Measurements from ENCODE around the gene CFAP58.

CFAP58 gene

GRCh38 chr10:104374591-104374990 is 21.0 kb downstream of the CFAP58 start:
- no peak for DNase-seq (ENCODE audit: low read depth)

GRCh38 chr10:104376784-104377300 is 23.2 kb downstream of the CFAP58 start:
- DNase-seq (ENCODE audit: low read depth): no peak

- DNase-seq (ENCODE audit: low read depth): no peak
These were observed 26.7 kb downstream of the CFAP58 start for GRCh38 chr10:104380336-104380735.

GRCh38 chr10:104387130-104387888 is 33.7 kb downstream of the CFAP58 start:
- DNase-seq (ENCODE audit: low read depth): no peak

- DNase-seq (ENCODE audit: low read depth): no peak
These were observed 35.2 kb downstream of the CFAP58 start for GRCh38 chr10:104388830-104389229.

- no peak for DNase-seq (ENCODE audit: low read depth)
These were observed 37.7 kb downstream of the CFAP58 start for GRCh38 chr10:104391150-104391968.

GRCh38 chr10:104391969-104392296 is 38.3 kb downstream of the CFAP58 start:
- DNase-seq (ENCODE audit: low read depth): no peak

- no peak for DNase-seq (ENCODE audit: low read depth)
These were observed 39.8 kb downstream of the CFAP58 start for GRCh38 chr10:104393387-104393786.

- no peak for DNase-seq (ENCODE audit: low read depth)
These were observed 42.9 kb downstream of the CFAP58 start for GRCh38 chr10:104396581-104396980.

GRCh38 chr10:104403636-104404035 is 50.0 kb downstream of the CFAP58 start:
- no peak for DNase-seq (ENCODE audit: low read depth)

GRCh38 chr10:104406715-104407650 is 53.4 kb downstream of the CFAP58 start:
- DNase-seq (ENCODE audit: low read depth): no peak

GRCh38 chr10:104413528-104413927 is 59.9 kb downstream of the CFAP58 start:
- DNase-seq (ENCODE audit: low read depth): no peak

- no peak for DNase-seq (ENCODE audit: low read depth)
These were observed 62.0 kb downstream of the CFAP58 start for GRCh38 chr10:104415526-104416165.

GRCh38 chr10:104416851-104417250 is 63.2 kb downstream of the CFAP58 start:
- no peak for DNase-seq (ENCODE audit: low read depth)

- no peak for DNase-seq (ENCODE audit: low read depth)
These were observed 64.1 kb downstream of the CFAP58 start for GRCh38 chr10:104417637-104418292.

- no peak for DNase-seq (ENCODE audit: low read depth)
These were observed 71.1 kb downstream of the CFAP58 start for GRCh38 chr10:104424719-104425118.

GRCh38 chr10:104427989-104428388 is 74.4 kb downstream of the CFAP58 start:
- DNase-seq (ENCODE audit: low read depth): no peak

- no peak for DNase-seq (ENCODE audit: low read depth)
These were observed 76.2 kb downstream of the CFAP58 start for GRCh38 chr10:104429846-104430245.

GRCh38 chr10:104430360-104430759 is 76.7 kb downstream of the CFAP58 start:
- no peak for DNase-seq (ENCODE audit: low read depth)

GRCh38 chr10:104433669-104434068 is 80.0 kb downstream of the CFAP58 start:
- no peak for DNase-seq (ENCODE audit: low read depth)

- no peak for DNase-seq (ENCODE audit: low read depth)
These were observed 81.0 kb downstream of the CFAP58 start for GRCh38 chr10:104434601-104435000.

All from stimulated activated CD8-positive, alpha-beta memory T cell treated with anti-CD3 and anti-CD28 coated beads, Interleukin-7, amount 100 ng/mL, for 24 hours (primary cell).